Measurements from ENCODE around the gene FBXO33. TPM values are rescaled to one million over a fixed set of nuclear protein-coding genes. Genes with fewer than 3 reads are reported as not detected.

FBXO33 gene
- total RNA-seq, 1 experiment from 2014 or later, result 8.8 TPM

GRCh38 chr14:39382463-39382862 lies 49.8 kb downstream of the FBXO33 start:
- H3K14ac ChIP-seq (ENCODE audit: insufficient read depth, low read length), result no peak overlapping the region
- H3K4ac ChIP-seq (ENCODE audit: low read depth, low read length), result no peak overlapping the region
- no peaks in the 10 kb centered on the region; a peak in 1 of 7 replicates for H3K36me3 Mint-ChIP-seq (ENCODE audit: insufficient read depth in 1 of 3, low read depth in 3 of 3)
- no peak overlapping the region for H4K91ac ChIP-seq (ENCODE audit: insufficient read length, low read depth, low read length)
- no peak overlapping the region for H3K23ac ChIP-seq (ENCODE audit: insufficient read length, low read depth, low read length)
- no peaks in the 10 kb centered on the region for H3K9me3 Mint-ChIP-seq
- no peak overlapping the region for H3K4me2 ChIP-seq (ENCODE audit: insufficient read depth, insufficient read length, low read length)
- peaks cover 0 to 2% of the 10 kb centered on the region in 2 experiments; a peak in 2 of 4 replicates for H3K4me1 Mint-ChIP-seq
- H3K18ac ChIP-seq (ENCODE audit: insufficient read length, low read depth, low read length), result no peak overlapping the region
- H3K9me3 ChIP-seq (ENCODE audit: control insufficient read depth, low read depth, low read length), result no peaks in the 10 kb centered on the region
- DNase-seq, result no peak
- H2BK15ac ChIP-seq (ENCODE audit: low read depth, low read length), result no peak overlapping the region
- H4K5ac ChIP-seq (ENCODE audit: insufficient read length, low read depth, low read length), result no peak overlapping the region
- no peaks in the 10 kb centered on the region for H3K27me3 Mint-ChIP-seq (ENCODE audit: low read depth)
- H3K4me1 ChIP-seq (ENCODE audit: insufficient read depth, low read length), result no peaks in the 10 kb centered on the region
- H3K79me1 ChIP-seq (ENCODE audit: insufficient read depth, low read depth, low read length, poor library complexity, severe bottlenecking), result no peaks in the 10 kb centered on the region
- H2BK12ac ChIP-seq (ENCODE audit: insufficient read length, low read depth, low read length), result no peak overlapping the region
- H2BK20ac ChIP-seq (ENCODE audit: low read depth, low read length, poor library complexity, severe bottlenecking), result no peak overlapping the region
- H3K27me3 ChIP-seq (ENCODE audit: insufficient read depth, low read length), result no peaks in the 10 kb centered on the region
- no peak overlapping the region for H2AFZ ChIP-seq (ENCODE audit: low read length)
- H2BK5ac ChIP-seq (ENCODE audit: insufficient read length, low read length), result no peak overlapping the region
- no CpG with 5 or more reads among the region's 3 CpGs for WGBS (ENCODE audit: extremely low coverage, insufficient read length, low lambda C conversion rate)
- TF ChIP-seq CTCF (conservative IDR thresholded peaks at IDR 0.05), result no peak
- H2BK120ac ChIP-seq (ENCODE audit: low read depth, low read length, poor library complexity, severe bottlenecking), result no peak overlapping the region
- H4K20me1 ChIP-seq (ENCODE audit: control insufficient read depth, insufficient read depth, insufficient read length), result no peaks in the 10 kb centered on the region
- no peak overlapping the region for H3T11ph ChIP-seq (ENCODE audit: low read length)
- no peak overlapping the region for H3K4me3 Mint-ChIP-seq
- no peaks in the 10 kb centered on the region for H3K23me2 ChIP-seq (ENCODE audit: insufficient read length, low read depth, low read length, poor library complexity, severe bottlenecking)
- H3K79me2 ChIP-seq (ENCODE audit: insufficient read depth, low read length), result no peaks in the 10 kb centered on the region
- no peak overlapping the region for H3K27ac ChIP-seq (ENCODE audit: insufficient read length, low read depth, low read length)
- H3K27ac Mint-ChIP-seq, result no peak overlapping the region
- H2AK5ac ChIP-seq (ENCODE audit: insufficient read length, low read length), result no peak overlapping the region
- H4K8ac ChIP-seq (replicated peaks; ENCODE audit: insufficient read length, low read depth, low read length), result no peak overlapping the region
- H3K56ac ChIP-seq (ENCODE audit: insufficient read length, low read depth, low read length), result no peak overlapping the region
- H3K9ac ChIP-seq (ENCODE audit: extremely low read depth, insufficient read length, low read length), result no peak overlapping the region

Measured in H9 (cell line).